Measurements from ENCODE around the gene GPR137. TPM values are rescaled to one million over a fixed set of nuclear protein-coding genes. Genes with fewer than 3 reads are reported as not detected.
A peak's percentile ranks its signal among the peaks of the same experiment; 100 is the strongest.

Gene GPR137
- total RNA-seq, 1 donor: 14.4 TPM

DNA sequence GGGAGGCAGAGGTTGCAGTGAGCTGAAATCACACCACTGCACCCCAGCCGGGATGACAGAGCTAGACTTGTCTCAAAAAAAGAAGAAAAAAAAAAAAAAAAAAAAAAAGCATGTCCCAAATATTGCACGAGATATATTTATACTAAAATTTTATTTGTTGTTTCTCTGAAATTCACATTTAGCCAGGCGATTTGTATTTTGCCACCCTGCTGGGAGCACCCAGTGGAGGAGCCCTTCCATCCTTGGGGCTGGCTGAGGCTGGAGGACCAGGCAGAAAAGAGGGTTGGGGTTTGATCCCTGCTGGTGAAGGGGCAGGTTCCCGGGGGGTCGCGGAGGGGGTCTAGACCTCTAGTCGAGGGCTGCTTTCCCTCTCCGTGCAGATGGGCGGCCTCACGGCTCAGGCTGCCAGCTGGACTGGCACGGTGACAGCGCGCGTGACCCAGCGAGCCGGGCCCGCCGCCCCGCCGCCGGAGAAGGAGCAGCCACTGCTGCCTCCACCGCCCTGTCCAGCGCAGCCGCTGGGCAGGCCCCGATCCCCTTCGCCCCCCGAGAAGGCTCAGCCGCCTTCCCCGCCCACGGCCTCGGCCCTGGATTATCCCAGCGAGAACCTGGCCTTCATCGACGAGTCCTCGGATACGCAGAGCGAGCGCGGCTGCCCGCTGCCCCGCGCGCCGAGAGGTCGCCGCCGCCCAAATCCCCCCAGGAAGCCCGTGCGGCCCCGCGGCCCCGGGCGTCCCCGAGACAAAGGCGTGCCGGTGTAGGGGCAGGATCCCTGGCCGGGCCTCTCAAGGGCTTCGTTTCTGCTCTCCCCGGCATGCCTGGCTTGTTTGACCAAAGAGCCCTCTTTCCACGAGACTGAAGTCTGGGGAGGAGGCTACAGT lies 13.6 kb downstream of the GPR137 start:
- TF ChIP-seq, protein P1, sequence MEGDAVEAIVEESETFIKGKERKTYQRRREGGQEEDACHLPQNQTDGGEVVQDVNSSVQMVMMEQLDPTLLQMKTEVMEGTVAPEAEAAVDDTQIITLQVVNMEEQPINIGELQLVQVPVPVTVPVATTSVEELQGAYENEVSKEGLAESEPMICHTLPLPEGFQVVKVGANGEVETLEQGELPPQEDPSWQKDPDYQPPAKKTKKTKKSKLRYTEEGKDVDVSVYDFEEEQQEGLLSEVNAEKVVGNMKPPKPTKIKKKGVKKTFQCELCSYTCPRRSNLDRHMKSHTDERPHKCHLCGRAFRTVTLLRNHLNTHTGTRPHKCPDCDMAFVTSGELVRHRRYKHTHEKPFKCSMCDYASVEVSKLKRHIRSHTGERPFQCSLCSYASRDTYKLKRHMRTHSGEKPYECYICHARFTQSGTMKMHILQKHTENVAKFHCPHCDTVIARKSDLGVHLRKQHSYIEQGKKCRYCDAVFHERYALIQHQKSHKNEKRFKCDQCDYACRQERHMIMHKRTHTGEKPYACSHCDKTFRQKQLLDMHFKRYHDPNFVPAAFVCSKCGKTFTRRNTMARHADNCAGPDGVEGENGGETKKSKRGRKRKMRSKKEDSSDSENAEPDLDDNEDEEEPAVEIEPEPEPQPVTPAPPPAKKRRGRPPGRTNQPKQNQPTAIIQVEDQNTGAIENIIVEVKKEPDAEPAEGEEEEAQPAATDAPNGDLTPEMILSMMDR (IDR thresholded peaks at IDR 0.05; ENCODE audit: insufficient read depth, low read length): no peak
- peak overlapping the region; percentile 9 for H3K4me3 ChIP-seq (ENCODE audit: low read depth, low read length)
- DNase-seq (ENCODE audit: low read depth): no peak

DNA sequence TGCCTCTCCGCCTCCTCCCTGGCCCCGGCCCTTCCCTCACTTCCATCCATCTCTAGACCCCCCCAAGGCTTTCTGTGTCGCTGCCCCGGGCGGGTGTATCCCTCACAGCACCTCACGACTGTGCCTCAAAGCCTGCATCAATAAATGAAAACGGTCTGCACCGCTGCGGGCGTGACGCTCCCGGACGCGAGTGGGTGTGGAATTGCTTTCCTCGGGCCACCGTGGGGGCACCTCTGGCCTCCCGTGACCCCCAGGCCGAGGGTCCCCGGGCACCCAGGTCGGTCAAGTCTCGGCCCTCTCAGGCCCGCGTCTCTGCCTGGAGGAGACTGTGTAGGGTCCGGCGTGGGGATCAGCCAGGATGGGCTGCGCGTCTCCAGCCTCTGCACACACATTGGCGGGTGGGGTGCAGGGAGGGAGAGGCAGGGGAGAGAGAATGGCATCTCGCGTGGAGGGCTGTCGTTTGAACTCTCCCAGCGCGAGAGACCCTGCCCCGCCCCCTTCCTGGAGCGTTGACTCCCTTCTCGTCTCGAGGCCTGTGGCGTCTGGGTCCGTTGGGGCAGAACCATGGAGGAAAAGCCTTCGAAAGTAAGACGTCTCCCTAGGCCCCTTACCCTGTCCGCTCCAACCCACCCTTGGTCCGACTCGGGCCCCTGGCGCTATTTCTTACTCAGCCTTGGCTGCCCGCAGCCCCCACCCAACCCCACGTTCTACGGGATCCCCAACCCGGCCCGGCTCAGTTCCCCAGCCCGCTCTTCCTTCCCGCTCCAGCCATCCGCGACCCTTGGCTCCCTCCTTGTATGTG lies 14.4 kb downstream of the GPR137 start, which contains the start of gene CATSPERZ:
Gene CATSPERZ (plus strand): TSS at position 512 of the 802 bp plus-strand sequence. CDS start 53 bp downstream, at position 565.
- TF ChIP-seq, protein P1 (IDR thresholded peaks at IDR 0.05; ENCODE audit: insufficient read depth, low read length): no peak
- peak within 1 kb of the TSS; percentile 31 for H3K4me3 ChIP-seq (ENCODE audit: low read depth, low read length)
- no peak for DNase-seq (ENCODE audit: low read depth)

DNA sequence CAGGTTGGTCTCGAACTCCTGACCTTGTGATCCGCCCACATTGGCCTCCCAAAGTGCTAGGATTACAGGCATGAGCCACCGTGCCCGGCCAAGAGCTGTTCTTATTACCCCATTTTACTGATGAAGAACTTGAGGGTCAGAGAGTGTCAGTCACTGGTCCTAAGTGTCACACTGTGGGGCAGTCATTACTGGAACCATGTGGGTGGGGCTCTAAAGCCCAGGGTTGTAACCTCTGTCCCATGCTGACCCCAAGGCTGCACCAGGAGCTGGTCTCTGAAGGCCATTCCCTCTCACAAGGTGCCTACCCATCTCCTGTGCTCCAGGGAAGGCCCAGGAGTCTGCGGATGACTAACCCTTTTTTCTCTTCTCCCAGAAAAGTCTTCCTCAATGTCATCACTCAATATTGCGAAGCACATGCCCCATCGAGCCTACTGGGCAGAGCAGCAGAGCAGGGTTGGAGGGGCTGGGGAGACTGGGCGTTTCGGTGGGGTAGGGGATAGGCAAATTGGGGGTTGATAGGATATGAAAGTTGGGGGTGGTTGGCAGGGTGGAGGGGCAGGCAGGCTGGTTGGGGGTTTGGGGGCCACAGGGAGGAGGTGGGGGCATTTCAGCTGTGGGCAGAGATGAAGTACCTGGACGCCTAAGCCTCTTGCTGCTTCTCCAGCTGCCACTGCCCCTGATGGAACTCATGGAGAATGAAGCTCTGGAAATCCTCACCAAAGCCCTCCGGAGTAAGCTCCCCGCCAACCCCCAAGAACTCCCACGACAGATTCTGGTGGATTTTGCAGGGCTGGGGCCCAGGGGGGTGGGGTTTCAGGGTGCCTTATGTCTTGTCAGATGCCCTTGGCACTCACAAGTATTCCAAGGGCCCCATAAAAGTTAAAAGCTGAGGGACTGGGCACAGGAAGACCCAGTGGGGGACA lies 17.7 kb downstream of the GPR137 start:
- DNase-seq (ENCODE audit: low read depth): no peak
- TF ChIP-seq, protein P1 (IDR thresholded peaks at IDR 0.05; ENCODE audit: insufficient read depth, low read length): no peak
- H3K4me3 ChIP-seq (ENCODE audit: low read depth, low read length): no peak overlapping the region

DNA sequence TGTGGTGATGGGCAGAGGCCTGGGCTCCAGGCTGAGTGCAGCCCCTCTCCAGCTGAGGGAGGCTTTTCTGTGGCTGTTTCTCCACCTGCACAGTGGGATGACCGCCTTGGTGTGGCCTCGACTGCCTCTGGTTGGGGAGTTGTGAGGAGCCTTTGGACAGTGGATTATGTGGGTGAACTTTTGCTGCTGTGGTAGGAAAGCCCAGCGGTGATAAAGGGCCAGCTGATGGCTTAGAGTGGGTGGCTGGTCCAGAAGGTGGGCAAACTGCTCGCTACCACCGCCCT lies 18.3 kb downstream of the GPR137 start:
- no peak for DNase-seq (ENCODE audit: low read depth)
- TF ChIP-seq, protein P1 (IDR thresholded peaks at IDR 0.05; ENCODE audit: insufficient read depth, low read length): no peak
- H3K4me3 ChIP-seq (ENCODE audit: low read depth, low read length): peak overlapping the region; percentile 78

DNA sequence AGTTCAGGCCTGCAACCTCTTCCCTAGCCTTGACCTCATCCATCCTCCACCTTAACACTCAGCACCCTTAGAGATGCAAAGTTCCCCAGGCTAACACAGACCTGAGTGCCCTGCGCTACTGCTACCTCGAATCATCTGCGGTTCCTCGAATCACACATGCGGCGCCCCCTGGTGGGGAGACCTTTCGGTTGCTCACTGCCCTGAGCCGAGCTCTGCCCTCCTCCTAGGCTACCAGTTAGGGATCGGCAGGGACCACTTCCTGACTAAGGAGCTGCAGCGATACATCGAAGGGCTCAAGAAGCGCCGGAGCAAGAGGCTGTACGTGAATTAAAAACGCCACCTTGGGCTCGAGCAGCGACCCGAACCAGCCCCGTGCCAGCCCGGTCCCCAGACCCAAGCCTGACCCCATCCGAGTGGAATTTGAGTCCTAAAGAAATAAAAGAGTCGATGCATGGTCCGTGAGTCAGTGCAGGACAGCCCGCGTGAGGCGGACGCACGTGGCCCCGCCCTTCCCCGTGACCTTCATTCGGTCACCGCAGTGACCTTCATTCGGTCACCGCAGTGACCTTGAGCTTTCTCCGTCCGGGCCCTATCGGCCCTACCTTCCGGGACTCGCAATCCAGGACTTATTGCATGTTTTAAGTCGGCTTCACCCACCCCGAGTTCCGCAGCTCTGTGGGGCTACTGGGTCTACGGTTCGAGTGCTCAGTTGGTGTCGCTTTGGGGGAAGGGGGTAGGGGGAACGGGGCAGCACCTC lies 18.8 kb downstream of the GPR137 start:
- peak; percentile 90 for DNase-seq (ENCODE audit: low read depth)
- TF ChIP-seq, protein P1 (IDR thresholded peaks at IDR 0.05; ENCODE audit: insufficient read depth, low read length): peak; percentile 84
- peak overlapping the region; percentile 78 for H3K4me3 ChIP-seq (ENCODE audit: low read depth, low read length)
